ENCODE results near the gene FDXR. TPM values are rescaled to one million over a fixed set of nuclear protein-coding genes. Genes with fewer than 3 reads are reported as not detected.

FDXR gene
- total RNA-seq, 1 donor: 8.9 TPM

DNA sequence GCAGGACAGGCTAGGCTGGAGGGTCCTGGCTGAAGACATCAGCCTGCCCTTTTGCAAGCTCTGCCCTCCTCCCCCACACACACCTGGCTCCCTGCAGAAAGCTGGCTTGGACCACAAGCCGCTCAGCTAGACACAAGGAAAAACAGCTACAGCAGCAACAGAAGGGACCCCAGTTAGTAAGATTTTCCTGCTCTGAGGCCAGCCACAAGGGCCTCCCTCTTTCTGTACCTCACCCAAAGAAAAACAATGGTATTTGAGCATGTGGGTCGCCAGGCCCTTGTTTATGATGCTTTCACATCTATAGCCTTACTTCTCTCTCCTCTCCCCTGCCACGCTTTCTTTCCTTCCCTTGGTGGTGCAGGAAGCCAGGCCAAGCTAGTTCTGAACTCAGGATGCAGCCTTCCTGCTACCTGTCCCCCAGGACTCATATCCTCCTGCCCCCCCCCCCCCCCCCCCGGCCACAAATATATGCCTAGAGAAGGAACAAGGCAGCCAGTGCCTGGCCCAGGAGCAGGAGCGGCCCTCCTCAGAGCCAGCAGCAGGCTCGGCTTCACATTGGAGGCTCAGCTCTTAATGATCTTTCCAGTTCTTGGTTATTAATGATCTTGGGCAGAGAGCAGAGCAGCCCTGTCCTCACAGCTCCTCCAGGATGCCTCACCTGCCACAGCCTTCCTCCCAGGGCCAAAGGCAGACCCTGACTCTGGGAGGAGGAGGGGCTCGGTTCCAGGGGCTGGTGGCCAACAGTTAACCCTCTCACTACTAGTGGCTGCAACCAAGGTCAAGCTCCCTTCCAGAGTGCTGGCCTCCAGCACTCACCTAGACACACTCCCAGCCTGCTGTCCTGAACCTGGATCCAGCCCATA is 32.6 kb downstream of the FDXR start:
- no peak for DNase-seq (ENCODE audit: low read depth in 2 of 3, low spot score in 2 of 3)

DNA sequence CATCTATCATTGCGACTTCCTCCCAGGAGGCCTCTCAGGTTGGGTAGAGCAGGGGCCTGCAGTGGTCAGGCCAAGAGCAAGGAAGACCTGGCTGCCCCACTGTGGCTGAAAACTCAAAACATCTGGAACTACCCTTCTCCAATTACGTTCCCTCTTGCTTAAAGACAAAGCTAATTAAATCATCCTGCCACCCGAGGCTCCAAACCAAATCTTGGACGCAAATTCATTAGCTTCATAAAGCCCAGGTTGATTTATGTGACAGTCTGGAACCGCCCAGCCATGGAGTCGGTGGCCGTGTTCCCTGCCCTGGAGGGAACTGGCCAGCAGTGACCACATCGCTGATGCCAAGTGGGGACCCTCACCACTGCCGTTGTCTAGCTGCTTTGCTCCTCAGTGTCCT is 34.5 kb downstream of the FDXR start:
- DNase-seq (ENCODE audit: low read depth in 2 of 3, low spot score in 2 of 3): no peak

DNA sequence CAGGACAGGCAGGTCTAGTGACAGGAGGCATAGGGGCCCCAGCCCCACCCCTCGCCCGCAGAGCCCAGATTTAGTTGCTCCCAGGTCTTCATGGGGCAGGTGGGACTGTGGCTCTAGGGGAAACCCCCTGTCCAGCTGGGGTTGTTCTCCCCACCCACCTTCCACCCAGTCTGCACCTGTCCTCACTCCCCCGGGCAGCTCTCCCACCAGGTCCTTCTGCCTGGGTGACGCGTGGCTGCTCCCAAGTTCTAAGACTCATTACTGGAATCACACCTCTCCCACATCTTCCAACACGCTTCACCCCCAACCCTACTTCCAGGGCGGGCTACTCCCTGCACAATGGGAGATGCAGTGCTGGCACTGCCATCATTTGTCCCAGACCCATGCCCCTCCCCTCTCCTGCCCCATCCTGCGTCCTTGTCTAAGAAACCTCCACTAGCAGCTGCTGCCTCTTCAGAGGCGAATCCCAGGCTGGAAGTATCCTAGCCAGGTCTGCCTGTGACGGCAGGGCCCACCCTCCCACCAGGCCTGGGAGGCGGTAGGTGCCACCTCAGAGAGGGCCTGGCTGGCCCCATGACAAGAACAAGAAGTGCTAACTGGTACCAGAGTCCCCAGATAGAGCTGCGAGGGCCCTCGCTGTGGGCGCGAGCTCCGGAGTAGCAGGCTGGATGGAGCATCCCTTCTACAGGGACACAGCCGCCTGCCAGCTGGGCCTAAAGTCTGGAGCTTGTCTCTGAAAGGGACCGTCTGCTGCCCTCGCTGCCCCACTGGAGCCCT is 35.9 kb downstream of the FDXR start:
- DNase-seq (ENCODE audit: low read depth in 2 of 3, low spot score in 2 of 3): no peak

DNA sequence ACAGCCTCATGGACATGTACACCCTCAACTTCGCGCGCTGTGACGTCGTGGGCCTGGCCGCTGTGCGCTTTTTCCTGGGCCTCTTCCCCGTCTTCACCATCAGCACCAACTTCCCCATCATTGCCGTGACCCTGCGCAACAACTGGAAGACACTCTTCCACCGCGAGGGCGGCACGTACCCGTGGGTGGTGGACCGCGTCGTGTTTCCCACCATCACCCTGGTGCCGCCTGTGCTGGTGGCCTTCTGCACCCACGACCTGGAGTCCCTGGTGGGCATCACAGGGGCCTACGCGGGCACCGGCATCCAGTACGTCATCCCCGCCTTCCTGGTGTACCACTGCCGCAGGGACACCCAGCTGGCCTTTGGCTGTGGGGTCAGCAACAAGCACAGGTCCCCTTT is 36.6 kb downstream of the FDXR start:
- no peak for DNase-seq (ENCODE audit: low read depth in 2 of 3, low spot score in 2 of 3)

DNA sequence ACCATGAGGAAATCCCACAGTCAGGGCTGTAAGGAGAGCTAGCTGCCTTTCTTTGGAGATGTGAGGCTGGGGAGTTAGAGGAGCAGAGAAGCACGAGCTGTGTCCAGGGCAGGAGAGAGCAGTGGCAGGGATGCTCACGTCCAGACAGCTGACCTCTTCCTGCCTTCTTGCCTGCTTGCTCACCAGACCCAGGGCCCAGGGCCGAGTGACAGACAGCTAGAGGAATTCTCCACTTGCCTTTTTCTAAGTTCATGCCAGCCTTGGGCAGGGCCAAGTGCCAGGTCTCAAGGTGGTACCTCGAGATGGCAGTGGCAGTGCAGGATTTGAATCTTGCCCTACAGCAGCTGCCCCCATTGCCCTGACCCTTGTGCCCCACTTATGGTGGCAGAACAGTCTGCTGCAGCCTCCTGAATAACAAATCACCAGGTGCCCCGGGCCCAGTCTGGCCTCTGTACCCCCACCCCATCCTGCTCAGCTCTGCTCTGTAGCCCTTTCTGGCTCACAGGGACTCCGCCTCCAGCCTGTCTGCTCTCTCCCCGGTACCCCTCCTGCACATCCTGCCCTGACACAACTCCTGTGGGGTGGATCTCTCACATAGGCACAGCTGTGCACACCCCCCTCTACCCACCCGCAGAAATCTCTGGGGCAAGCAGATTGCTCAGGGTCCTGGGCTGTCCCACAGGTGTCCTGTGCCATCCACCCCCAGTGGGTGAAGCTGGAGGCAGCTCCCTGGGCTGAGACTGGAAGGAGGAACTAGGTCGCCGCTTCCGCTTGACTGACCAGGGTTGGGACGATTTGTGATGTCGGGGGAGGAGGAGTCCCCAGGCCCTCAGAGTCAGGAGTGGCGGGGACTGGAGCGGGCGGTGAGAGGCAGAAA is 39.1 kb downstream of the FDXR start:
- DNase-seq (ENCODE audit: low read depth in 2 of 3, low spot score in 2 of 3): peak in 1 of 3 donors; percentile 10

DNA sequence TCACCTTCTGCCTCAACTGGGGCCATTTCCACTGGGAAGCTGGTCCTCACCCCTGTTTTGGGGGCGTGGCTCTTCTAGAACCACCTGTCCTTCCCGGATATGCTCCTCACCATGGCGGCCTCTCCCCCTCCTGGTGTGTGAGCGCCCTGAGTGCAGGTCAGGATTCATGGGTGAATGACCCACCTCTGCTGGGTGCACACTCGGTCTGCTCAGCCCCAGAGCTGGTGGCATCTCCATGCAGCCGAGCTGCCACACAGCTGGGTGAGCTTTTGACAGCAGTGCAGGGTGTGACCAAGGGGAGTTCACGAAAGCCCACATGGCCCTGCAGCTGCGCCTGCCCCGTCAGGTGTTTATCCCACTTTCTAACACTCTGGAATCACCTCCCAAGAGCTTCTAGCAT is 40.4 kb downstream of the FDXR start:
- DNase-seq (ENCODE audit: low read depth in 2 of 3, low spot score in 2 of 3): no peak

DNA sequence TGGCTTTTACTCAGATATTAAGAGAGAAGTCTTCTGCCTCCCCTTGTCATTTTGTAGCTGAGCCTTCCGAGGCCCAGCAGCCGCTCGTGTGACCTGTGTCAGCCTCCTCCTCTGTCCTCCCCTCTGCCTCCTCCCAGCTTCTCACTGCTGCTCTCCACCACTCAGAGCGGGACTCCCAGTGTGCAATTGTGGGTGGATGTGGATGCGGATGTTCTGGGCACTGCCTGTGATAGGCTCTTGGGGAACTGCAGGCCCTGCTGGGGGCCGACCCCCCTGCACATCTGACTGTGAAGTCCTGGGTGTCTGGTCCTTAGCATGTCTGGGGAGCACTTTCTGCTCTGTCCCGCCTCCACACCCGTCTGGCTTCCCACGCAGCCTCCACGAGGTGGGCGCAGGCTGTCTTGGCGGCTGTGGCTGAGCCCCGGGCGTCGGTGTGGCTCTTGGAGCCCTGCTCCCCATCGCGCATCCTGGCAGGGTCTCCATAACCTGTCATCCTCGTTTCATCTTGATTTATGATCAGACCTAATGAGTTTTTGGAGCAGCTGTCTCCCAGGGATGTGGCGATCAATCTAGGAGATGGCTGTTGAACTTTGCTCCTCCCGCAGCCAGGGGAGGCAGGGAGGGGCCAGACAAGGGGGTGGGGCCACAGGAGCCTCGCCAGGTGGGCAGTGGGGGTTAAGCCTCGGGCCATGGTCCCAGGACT is 41.2 kb downstream of the FDXR start:
- no peak for DNase-seq (ENCODE audit: low read depth in 2 of 3, low spot score in 2 of 3)

GRCh38 chr17:74830861-74831260 is 41.9 kb downstream of the FDXR start:
- no peak for DNase-seq (ENCODE audit: low read depth in 2 of 3, low spot score in 2 of 3)

DNA sequence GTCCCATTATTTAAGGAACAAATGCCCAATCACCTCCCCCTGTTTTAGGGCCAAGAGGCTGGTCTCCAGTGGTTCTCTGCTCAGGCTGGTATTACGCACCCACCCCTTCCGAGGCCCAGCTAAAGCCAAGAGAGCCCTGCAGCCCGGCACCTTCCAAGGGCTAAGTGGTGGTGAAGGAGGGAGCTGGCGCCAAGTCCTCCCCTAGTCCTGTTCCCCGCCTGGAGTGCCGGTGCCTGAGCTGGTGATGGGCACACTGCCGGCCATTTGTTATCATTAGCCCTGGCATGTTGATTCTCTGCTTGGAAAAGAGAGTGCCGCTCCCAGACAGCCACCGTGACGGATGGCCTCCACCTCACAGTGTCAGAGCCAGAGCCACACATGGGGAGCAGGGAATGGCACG is 45.0 kb downstream of the FDXR start:
- DNase-seq (ENCODE audit: low read depth in 2 of 3, low spot score in 2 of 3): no peak

- DNase-seq (ENCODE audit: low read depth in 2 of 3, low spot score in 2 of 3): no peak
Measured at GRCh38 chr17:74825952-74826719, 46.7 kb downstream of the FDXR start.

DNA sequence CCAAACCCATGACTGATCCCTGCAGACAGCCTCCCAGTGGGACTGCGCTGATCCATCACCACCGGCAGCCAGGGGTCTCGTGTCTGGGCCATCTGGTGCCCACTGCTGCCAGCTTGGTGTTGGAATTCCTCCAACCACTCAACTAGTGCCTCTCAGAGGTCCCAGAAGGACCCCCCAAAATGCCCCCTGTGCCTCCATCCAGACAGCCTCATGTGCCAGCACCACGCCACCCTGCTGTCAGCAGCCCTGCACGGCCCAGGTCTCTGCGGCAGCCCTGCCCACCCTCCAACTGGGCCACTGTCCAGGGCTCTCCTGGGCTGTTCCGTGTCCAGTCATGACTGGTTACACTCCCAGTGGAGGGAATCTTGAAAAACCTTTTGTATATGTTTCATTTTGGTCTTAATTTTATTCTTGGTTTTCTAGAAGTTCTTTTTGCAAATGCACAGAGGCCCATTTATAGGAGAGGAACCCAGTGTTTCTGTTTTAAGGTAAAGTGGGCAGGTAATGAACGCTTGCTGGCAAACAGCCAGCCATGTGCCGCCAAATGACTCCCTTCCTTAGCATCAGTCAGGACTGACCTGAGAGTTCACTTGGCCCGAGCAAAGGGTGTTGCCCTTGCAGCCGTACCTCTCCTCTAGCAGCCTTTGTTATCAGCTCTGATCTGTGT is 47.7 kb downstream of the FDXR start:
- DNase-seq (ENCODE audit: low read depth in 2 of 3, low spot score in 2 of 3): no peak

- no peak for DNase-seq (ENCODE audit: low read depth in 2 of 3, low spot score in 2 of 3)
Measured at GRCh38 chr17:74822939-74823367, 49.8 kb downstream of the FDXR start.

DNA sequence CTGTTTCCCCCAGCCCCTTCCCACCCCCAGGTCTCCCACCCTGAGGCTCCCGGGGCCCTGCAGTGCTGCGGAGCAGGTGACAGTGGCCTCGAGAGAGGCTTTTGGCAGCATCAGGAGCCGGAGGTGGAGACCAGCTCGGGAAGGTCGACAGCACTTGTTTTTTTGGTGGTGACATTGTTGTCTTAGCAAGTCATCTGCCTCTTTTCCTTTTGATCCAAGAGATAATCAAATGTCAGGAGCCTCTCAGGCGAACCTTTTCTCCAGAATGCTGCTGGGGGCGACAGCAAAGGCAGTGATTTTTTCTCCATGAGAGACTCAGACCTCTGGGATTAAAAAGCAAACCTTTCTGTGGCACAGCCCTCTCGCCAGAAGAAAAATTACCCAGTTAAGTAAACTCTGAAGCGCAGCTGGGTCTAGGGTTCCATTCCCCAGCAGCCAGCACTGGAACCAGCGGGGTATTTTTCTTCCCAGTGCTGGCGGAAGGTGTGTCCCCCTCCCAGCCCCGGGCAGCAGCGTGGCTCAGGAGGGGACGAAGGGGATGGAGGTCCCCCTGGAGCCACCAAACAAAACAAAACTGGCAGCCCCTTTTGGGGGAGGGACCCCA is 50.4 kb downstream of the FDXR start:
- DNase-seq (ENCODE audit: low read depth in 2 of 3, low spot score in 2 of 3): no peak

GRCh38 chr17:74821655-74822334 is 51.0 kb downstream of the FDXR start:
- DNase-seq (ENCODE audit: low read depth in 2 of 3, low spot score in 2 of 3): no peak

- DNase-seq (ENCODE audit: low read depth in 2 of 3, low spot score in 2 of 3): no peak
Measured at GRCh38 chr17:74819801-74820436, 52.9 kb downstream of the FDXR start.

DNA sequence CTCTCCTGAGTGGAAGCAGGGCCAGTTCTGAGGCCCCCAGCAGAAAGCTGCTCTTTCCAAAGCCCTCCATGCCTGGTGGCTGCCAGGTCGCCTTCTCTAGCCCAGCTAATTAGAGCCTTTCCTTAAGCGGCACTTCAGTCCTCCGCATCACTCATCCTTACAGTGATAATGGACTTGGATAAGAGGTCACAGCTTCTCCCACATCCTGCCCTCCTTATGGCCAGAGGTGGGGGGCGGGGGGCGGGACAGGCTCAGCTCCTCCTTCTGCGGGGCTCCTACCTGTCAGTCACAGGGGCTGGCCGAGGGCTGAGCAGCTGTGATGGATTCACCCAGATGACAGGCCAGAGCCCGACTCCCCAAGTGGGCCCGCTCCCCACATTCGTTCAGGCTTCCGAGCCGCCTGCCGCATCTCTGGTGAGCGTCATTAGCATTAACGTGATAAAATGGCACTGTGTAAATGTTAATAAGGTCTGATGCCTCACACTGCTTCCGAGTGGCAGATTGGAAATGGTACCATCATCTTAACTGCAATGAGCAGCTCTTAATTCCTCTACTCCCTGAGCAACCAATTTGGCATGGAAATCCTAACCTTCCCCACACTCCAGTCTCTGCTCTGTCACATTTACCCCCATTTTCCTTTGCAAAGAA is 54.4 kb downstream of the FDXR start:
- no peak for DNase-seq (ENCODE audit: low read depth in 2 of 3, low spot score in 2 of 3)

Measured in hematopoietic multipotent progenitor cell (in vitro differentiated cells).